ENCODE results near the gene C2CD2. TPM values are rescaled to one million over a fixed set of nuclear protein-coding genes. Genes with fewer than 3 reads are reported as not detected.

The C2CD2 gene
- total RNA-seq, 1 donor from 2014 or later: 23.8 TPM

DNA sequence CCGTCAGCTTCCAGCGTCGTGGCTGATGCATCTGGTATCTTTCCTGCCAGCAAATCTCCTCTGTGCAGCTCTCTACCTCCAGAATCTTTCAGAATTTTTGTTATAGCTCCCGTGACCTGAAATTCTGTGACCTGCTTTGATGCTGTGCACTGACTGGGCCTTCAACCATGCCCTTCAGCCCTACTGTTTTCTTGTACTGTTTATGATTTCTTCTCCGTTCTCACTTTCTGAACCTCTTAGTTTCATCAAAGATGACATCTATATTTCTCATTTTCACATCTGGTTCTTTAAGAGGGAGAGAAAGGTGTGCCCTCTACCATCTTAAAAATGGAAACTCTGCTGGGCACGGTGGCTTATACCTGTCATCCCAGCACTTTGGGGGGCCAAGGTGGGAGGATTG lies 80.4 kb downstream of the C2CD2 start:
- Histone ChIP-seq H3K36me3 (no peaks in the 10 kb centered on the region), H3K9me3 (no peaks in the 10 kb centered on the region), H3K4me3 (no peak overlapping the region), H3K4me1 (peaks cover 11% of the 10 kb centered on the region), H3K27me3 (ENCODE audit: low read depth) (no peaks in the 10 kb centered on the region), H3K27ac (no peak overlapping the region)
- intact Hi-C loops (cut with DNase I): no loop called here
- DNase-seq (no peak), ATAC-seq (no peak)
- TF ChIP-seq, protein P1, sequence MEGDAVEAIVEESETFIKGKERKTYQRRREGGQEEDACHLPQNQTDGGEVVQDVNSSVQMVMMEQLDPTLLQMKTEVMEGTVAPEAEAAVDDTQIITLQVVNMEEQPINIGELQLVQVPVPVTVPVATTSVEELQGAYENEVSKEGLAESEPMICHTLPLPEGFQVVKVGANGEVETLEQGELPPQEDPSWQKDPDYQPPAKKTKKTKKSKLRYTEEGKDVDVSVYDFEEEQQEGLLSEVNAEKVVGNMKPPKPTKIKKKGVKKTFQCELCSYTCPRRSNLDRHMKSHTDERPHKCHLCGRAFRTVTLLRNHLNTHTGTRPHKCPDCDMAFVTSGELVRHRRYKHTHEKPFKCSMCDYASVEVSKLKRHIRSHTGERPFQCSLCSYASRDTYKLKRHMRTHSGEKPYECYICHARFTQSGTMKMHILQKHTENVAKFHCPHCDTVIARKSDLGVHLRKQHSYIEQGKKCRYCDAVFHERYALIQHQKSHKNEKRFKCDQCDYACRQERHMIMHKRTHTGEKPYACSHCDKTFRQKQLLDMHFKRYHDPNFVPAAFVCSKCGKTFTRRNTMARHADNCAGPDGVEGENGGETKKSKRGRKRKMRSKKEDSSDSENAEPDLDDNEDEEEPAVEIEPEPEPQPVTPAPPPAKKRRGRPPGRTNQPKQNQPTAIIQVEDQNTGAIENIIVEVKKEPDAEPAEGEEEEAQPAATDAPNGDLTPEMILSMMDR (IDR thresholded peaks at IDR 0.05): no peak

DNA sequence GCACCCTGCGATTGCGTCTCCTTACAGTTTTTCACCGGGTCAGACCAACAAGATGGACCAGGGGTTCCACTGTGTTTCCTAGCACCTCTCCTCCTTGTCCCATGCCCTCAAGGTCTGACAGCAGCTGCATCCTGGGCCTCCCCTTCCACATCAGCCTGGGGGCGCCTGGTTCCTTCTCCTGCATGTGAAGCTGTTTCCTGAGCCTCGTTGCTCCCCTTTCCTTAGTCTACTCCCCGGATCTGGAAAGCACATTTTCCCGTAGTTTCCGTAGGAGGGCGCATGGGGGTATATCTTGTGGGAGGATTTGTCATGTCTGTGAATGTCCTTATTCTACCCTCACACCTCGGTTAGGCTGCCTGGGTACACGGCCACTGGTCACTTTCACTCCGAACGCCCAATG lies 80.8 kb downstream of the C2CD2 start:
- H3K27ac ChIP-seq: no peak overlapping the region
- H3K36me3 ChIP-seq: no peaks in the 10 kb centered on the region
- ATAC-seq (no peak), DNase-seq (no peak)
- H3K9me3 ChIP-seq: no peaks in the 10 kb centered on the region
- no peak overlapping the region for H3K4me3 ChIP-seq
- intact Hi-C loops (cut with DNase I): no loop called here
- H3K4me1 ChIP-seq: peaks cover 8% of the 10 kb centered on the region
- H3K27me3 ChIP-seq (ENCODE audit: low read depth): no peaks in the 10 kb centered on the region
- TF ChIP-seq, protein P1 (IDR thresholded peaks at IDR 0.05): no peak

DNA sequence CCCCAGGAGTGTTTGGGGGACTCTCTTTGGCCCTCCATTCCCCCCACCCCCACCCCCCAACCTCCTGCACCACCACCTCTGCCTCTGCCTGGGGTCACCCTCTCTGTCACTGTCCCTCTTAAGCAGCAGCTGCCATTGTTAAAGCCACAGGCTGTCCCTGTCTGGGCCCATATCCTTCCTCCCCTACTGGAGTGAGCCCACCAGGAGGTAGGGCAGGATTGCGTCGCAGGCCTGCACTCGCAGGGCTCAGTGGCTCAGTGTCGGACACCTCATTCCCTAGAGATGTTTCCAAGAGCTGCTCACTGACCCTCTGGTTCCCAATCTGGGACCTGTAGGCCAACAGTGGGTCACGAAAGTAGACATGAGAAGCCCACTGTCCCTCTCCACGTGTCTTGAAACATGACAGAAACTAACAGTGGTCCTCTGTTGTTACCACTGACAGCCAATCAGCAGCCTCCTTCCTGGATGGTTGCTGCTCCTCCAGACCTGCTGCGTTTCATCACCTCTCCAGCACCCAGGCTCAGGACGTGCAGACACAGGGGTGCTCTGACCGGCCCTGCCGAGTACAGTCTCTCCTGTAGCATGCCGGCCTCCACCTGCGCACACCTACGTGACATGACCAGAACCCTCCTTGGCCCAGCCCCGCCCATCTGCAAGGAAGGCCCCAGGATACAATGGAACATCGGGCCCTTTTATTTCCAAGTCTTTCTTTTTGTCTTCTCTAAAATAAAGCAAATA lies 82.4 kb downstream of the C2CD2 start:
- no peak overlapping the region for H3K4me3 ChIP-seq
- H3K27me3 ChIP-seq (ENCODE audit: low read depth): no peaks in the 10 kb centered on the region
- no peaks in the 10 kb centered on the region for H3K36me3 ChIP-seq
- DNase-seq (no peak), ATAC-seq (no peak)
- TF ChIP-seq, protein P1 (IDR thresholded peaks at IDR 0.05): no peak
- no peaks in the 10 kb centered on the region for H3K4me1 ChIP-seq
- no peaks in the 10 kb centered on the region for H3K9me3 ChIP-seq
- no peak overlapping the region for H3K27ac ChIP-seq
- intact Hi-C loops (cut with DNase I): no loop called here

DNA sequence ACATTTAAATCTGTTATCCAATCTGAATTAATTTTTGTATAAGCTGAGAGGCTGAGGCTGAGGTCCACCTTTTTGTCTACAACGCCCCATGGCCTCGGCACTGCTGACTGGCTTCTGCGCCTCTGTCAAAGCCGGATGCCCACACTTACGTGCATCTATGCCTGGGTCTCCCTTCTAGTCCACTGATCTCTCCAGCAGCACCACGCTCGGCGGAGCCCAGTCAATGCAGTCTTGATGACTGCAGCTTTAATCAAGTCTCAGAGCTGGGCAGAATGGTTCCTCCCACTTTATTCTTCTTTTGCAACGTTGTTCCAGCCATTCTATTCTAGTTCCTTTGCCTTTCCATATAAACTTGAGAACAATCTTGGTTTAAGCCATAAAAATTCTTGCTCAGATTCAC lies 84.0 kb downstream of the C2CD2 start:
- intact Hi-C loops (cut with DNase I): no loop called here
- TF ChIP-seq, protein P1 (IDR thresholded peaks at IDR 0.05): no peak
- DNase-seq: no peak

DNA sequence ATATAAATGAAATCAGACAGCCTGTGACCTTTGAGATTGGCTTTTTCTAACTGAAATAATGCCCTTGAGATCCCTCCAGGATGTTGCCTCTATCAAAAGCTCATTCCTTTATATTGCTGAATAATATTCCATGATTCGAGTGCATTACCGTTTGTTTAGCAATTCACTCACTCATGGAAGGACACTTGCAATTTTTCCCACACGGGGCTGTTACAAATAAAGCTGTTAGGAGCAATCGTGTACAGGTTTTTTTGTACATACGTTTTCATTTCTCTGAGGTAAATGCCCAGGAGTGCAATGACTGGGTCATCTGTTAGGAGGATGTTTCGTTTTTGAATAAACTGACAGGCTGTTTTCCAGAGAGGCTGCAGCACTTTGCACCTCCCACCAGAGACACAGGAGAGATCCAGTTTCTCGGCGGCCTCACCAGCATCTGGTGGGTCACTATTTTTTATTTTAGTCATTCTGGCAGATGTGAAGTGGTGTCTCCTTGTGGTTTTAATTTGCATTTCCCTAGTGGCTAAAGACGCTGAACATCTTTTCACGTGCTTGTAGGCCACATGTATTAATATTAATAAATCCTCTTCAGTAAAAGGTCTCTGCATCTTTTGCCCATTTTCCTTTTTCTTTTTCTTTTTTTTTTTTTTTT lies 85.6 kb downstream of the C2CD2 start:
- no peaks in the 10 kb centered on the region for H3K4me1 ChIP-seq
- no peaks in the 10 kb centered on the region for H3K27me3 ChIP-seq (ENCODE audit: low read depth)
- no peaks in the 10 kb centered on the region for H3K36me3 ChIP-seq
- no peaks in the 10 kb centered on the region for H3K9me3 ChIP-seq
- ATAC-seq (no peak), DNase-seq (no peak)
- no peak overlapping the region for H3K4me3 ChIP-seq
- H3K27ac ChIP-seq: no peak overlapping the region
- intact Hi-C loops (cut with DNase I): no loop called here
- TF ChIP-seq, protein P1 (IDR thresholded peaks at IDR 0.05): no peak

More for the DNA sequence above, 84.0 kb downstream of the C2CD2 start:
- H3K36me3 ChIP-seq: no peaks in the 10 kb centered on the region
- H3K27ac ChIP-seq: no peak overlapping the region
- no peak for ATAC-seq
- H3K9me3 ChIP-seq: no peaks in the 10 kb centered on the region
- H3K27me3 ChIP-seq (ENCODE audit: low read depth): no peaks in the 10 kb centered on the region
- no peaks in the 10 kb centered on the region for H3K4me1 ChIP-seq
- no peak overlapping the region for H3K4me3 ChIP-seq
